Lower lobe of right lung (tissue), 2 donors: ENCODE data around the gene PDILT. TPM values are rescaled to one million over a fixed set of nuclear protein-coding genes. Genes with fewer than 3 reads are reported as not detected.

Source experiments
- ATAC-seq, 2 donors: fragments of 200-7000 bp; cut with Tn5 transposase; one replicate each; pipeline ENCODE4 v1.9.1; 2020 to 2022; ENCODE audit warnings: mild to moderate bottlenecking in 2 of 2, moderate library complexity in 2 of 2
- DNase-seq: peaks from one replicate; pipeline ENCODE4 v3.0.0-alpha.2; 2020
- H3K27ac ChIP-seq: fragments of 200-600 bp; one replicate; pipeline ENCODE4 v1.8.0; 2022
- H3K27me3 ChIP-seq: fragments of 200-600 bp; one replicate; pipeline ENCODE4 v1.8.0; 2022; ENCODE audit warnings: low read depth
- H3K36me3 ChIP-seq: fragments of 200-600 bp; one replicate; pipeline ENCODE4 v1.8.0; 2022; ENCODE audit warnings: mild to moderate bottlenecking
- H3K4me1 ChIP-seq: fragments of 200-600 bp; one replicate; pipeline ENCODE4 v1.8.0; 2022
- H3K4me3 ChIP-seq: fragments of 200-600 bp; one replicate; pipeline ENCODE4 v1.8.0; 2022; ENCODE audit warnings: mild to moderate bottlenecking
- H3K9me3 ChIP-seq: fragments of 200-600 bp; one replicate; pipeline ENCODE4 v1.8.0; 2022
- CTCF ChIP-seq: fragments of 200-600 bp; IDR thresholded peaks from one replicate; pipeline ENCODE4 v1.8.0; 2022; ENCODE audit warnings: antibody characterized with exemption, mild to moderate bottlenecking
- intact Hi-C: fragments of 100-400 bp; cut with DNase I; formaldehyde crosslinking; loops from one replicate; pipeline ENCODE4 v1.11.0; 2022
- total RNA-seq: library from RNA; stranded (reverse); fragmentation: NEBNext Ultra II Directional; extraction: Animal tissue kit (Norgen Biotek cat#: 25700); gene quantifications from one replicate; pipeline ENCODE4 v1.2.1, GENCODE V29; 2021
- donor health status: DM: no; HTN: yes; CAD: no; lungs with severe emphysema.

PDILT gene
- total RNA-seq, 1 donor from 2014 or later: not detected

GRCh38 chr16:20411055-20411454 is 6.5 kb upstream of the PDILT start:
- H3K36me3 ChIP-seq: no peaks in the 10 kb centered on the region
- intact Hi-C loops: no loop called here
- no peak overlapping the region for H3K27ac ChIP-seq
- no peaks in the 10 kb centered on the region for H3K9me3 ChIP-seq
- no peaks in the 10 kb centered on the region for H3K27me3 ChIP-seq
- ATAC-seq (no peak), DNase-seq (no peak)
- H3K4me3 ChIP-seq: no peak overlapping the region
- no peak for TF ChIP-seq CTCF
- no peaks in the 10 kb centered on the region for H3K4me1 ChIP-seq

GRCh38 chr16:20410121-20410723 is 5.7 kb upstream of the PDILT start:
- H3K27ac ChIP-seq: peak overlapping the region; percentile 27

DNA sequence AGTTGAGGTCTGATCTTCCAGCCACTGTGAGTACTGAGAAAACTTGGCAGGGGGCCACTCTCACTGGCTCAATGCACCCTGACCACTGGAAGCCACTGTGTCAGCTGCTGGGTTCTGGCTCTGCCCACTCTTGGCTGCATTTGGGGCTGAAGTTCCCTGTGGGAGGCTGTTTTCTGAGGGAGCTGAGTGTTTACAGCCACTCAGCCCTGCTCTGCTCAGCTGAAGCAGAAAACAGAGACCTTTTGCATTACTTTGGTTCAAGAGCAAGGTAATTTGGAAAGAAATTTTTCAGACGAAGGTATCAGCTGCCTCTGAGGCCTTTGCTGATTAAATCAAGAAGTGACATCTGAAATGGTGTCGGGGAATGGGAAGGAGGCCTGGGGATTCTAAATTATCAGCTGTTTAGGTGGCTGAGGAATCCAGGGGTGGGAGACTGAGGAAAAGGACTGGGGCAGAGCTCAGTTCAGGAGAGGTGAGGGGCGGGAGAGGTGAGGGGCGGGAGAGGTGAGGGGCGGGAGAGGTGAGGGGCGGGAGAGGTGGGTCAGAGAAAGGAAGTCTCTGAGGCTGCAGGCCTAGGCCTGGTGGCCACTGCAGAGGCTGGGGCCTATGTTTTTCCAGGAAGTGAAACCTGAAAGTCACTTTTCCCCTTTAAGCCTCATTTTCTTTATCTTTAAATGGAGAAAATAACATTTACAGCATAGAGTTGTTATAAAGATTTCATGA is 5.0 kb upstream of the PDILT start, which contains the start of gene ACSM5:
Gene ACSM5, plus strand, starts transcription at position 137 of the 723 bp plus-strand sequence. CDS start 1,951 bp downstream, outside the sequence.
- Histone ChIP-seq H3K27ac (peak within 1 kb of the TSS; percentile 58), H3K4me3 (no peak within 1 kb of the TSS)
- intact Hi-C loops: no loop called here

More at GRCh38 chr16:20410121-20410723, 5.7 kb upstream of the PDILT start:
- peak in 1 of 2 donors; percentile 56 for ATAC-seq
- Histone ChIP-seq H3K36me3 (no peaks in the 10 kb centered on the region), H3K27me3 (no peaks in the 10 kb centered on the region), H3K9me3 (no peaks in the 10 kb centered on the region), H3K4me1 (no peaks in the 10 kb centered on the region), H3K4me3 (no peak overlapping the region)
- DNase-seq: no peak
- TF ChIP-seq CTCF: no peak
- intact Hi-C loops: no loop called here

DNA sequence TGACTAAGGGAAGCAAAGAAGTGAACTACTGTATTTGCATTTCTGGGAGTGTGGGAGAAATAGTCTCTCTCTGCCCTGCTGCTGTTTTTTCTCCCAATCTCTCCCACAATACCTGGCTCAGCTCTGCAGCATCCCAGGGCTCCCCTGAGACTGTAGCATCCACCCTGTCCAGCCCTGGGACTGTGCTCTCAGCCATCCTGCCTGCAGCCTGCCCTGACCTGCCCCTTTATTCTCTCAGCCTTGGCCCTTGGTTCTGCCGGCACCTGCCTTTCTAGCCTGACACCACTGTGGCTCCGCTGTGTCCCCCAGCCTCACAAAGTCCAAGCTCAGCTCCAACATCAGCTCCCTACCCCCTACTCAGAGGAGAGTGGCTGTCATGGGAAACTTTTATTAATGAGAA is 1.9 kb downstream of the PDILT start:
- no peak overlapping the region for H3K4me3 ChIP-seq
- no peak overlapping the region for H3K27ac ChIP-seq
- ATAC-seq (no peak), DNase-seq (no peak)
- no peaks in the 10 kb centered on the region for H3K9me3 ChIP-seq
- no peaks in the 10 kb centered on the region for H3K27me3 ChIP-seq
- intact Hi-C loops: no loop called here
- no peaks in the 10 kb centered on the region for H3K36me3 ChIP-seq
- no peak for TF ChIP-seq CTCF
- no peaks in the 10 kb centered on the region for H3K4me1 ChIP-seq

More for the DNA sequence above, 5.0 kb upstream of the PDILT start, which contains the start of gene ACSM5:
- DNase-seq: no peak
- no peak for TF ChIP-seq CTCF
- no peaks in the 10 kb centered on the region for H3K9me3 ChIP-seq
- ATAC-seq: peak; percentile 50 to 59
- H3K4me1 ChIP-seq: no peaks in the 10 kb centered on the region
- no peaks in the 10 kb centered on the region for H3K27me3 ChIP-seq
- no peaks in the 10 kb centered on the region for H3K36me3 ChIP-seq

GRCh38 chr16:20401475-20402016 is 3.0 kb downstream of the PDILT start:
- H3K4me1 ChIP-seq: no peaks in the 10 kb centered on the region
- ATAC-seq (no peak), DNase-seq (no peak)
- no peaks in the 10 kb centered on the region for H3K36me3 ChIP-seq
- H3K27ac ChIP-seq: no peak overlapping the region
- intact Hi-C loops: no loop called here
- no peak overlapping the region for H3K4me3 ChIP-seq
- H3K27me3 ChIP-seq: no peaks in the 10 kb centered on the region
- H3K9me3 ChIP-seq: no peaks in the 10 kb centered on the region
- no peak for TF ChIP-seq CTCF
